ENCODE data around the gene GNB5.
"Not testable (repeated sequence)": the region's sequence is repeated elsewhere in the genome, so short reads cannot be mapped to it uniquely, and the experiment has no call there.

The GNB5 gene

DNA sequence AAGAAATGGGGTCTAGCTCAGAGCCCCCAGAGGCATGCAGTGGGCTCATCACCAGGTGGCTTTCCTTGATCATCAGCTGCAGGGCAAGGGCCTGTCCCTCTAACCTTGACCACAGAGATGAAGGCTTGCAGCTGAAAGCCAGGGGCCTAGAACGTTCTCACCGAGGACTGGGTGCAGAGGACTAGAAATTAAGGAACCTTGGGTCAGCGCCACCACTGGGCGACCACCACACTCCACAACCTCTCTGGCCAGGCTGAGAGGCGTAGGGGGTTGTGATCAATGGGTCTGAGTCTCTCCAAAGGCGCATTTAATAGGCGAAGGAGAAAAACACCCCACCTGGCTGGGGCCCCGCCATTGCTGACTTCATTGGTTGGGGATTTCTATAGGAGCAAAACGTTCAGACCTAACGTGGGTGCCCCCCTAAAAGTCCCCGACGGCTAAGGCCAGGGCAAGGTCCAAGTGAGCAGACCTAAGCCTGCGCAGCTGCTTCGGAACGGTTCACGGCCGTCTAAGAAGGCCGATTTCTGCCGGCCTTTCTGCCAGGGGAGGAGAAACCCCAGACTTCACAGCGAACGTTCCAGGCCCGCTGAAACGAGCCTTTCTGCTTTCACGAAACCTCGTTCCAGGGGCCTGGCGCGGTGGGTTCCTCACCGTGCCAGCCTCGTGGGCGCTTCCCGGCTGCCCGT is 79.5 kb downstream of the GNB5 start:
- DNase-seq = no peak

DNA sequence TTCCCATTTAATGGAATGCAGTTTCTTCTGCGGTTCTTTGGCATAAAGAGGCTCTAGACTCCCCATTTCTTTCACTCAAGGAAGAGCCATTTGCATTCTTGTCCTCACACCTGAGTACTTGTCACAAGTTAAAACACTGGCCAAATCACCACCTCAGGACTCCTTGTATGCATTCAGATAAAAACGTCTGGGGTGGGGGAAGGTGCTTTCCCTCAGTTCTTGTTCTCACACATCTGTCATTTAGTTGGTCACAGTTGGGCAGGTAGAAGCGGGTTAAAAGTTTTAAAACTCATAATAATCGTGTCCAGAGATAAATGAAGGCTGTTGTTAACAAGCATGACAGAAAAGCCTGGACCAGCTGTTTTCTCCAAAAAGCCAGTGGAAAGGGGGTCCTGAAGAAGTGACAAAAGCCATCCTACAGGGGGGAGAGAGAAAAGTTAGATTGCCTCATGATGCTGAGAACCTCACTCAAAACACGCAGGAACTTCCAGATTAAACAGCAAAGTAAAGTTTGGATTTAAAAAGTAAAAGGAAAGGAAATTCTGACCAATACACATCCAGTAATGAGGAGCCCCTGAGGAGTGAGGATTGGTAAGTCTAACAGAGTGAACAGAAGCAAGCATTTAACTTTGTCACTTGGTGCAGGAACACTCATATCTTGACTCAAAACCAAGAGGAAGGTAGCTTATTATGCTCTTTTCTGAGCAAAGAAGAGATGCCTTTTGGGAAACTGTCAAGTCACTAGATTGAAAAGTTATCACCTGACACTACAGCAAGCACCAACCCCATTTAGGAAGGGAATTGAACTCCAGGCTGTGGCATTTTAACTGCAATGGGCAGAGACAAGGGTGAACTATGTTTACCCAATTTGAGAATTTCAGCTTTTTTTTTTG is 81.4 kb downstream of the GNB5 start:
- no peak for DNase-seq

DNA sequence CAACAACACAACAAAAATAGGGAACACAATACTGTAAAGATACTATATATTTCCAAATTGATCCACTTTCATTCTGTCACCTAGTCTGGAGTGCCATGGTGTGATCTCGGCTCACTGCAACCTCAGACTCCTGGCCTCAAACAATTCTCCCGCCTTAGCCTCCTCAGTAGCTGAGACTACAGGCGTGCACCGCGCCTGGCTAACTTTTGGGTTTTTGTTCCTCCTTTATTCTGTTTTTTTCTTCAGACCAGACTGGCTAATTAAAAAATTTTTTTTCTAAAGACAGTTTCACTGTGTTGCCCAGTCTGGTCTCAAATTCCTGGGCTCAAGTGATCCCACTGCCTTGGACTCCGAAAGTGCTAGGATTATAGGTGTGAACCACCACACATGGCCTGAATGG is 84.0 kb downstream of the GNB5 start:
- no peak for DNase-seq

DNA sequence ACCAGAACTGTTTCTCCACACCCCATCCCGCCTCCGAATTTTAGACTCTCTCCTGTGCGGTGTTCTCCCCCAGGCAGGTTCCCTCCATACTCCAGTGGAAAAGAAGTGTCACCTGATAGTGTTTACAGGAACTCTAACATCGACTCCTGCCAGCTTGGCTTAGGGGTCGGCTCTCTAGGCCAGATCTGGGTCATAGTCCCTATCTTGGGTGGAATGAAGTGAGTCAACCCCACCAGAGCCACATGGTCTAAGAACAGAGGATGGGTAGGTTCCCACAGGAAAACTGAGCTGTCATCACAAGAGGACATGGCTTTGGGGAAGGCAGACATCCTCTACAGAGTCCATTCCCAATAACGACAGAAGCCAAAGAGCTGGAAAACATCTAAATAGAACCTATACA is 84.6 kb downstream of the GNB5 start:
- DNase-seq = no peak

DNA sequence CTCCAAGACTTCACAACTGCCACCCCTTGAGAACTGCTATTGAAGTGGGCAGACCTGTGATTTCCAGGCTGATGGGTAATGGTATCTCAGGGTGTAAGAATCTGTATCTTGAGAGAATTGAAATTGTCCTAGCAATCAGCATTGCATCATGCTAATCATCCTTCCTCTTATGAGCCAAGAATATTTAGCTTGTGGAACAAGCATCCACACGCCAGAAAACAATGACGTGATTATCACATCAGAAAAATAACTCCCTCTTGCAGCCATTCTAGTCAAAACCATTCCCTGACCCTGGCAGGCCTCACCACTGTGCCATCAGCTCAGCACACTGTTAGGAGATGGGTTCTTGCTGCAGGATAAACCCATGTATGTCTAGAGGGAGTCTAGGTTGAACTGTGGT is 85.3 kb downstream of the GNB5 start:
- DNase-seq = no peak

DNA sequence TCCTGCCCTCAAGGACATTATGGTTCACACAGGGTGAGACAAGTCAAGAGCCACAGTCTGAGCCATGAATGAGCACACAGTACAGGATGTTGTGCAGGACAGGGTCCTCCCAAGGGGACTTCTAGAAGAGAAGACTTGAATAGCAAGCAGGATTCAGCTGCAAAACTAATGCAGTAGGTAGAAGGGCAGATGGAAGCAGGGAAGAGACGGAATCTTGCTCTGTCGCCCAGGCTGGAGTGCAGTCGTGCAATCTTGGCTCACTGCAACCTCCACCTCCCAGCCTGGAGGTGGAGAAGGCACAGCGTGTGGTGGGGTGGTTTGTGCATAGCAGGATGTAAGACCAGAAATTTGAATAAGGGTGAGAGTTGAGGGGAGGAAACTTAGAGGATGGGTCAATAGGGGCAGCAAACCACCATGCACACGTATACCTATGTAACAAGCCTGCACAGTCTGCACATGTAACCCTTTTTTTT is 86.6 kb downstream of the GNB5 start:
- DNase-seq = no peak

DNA sequence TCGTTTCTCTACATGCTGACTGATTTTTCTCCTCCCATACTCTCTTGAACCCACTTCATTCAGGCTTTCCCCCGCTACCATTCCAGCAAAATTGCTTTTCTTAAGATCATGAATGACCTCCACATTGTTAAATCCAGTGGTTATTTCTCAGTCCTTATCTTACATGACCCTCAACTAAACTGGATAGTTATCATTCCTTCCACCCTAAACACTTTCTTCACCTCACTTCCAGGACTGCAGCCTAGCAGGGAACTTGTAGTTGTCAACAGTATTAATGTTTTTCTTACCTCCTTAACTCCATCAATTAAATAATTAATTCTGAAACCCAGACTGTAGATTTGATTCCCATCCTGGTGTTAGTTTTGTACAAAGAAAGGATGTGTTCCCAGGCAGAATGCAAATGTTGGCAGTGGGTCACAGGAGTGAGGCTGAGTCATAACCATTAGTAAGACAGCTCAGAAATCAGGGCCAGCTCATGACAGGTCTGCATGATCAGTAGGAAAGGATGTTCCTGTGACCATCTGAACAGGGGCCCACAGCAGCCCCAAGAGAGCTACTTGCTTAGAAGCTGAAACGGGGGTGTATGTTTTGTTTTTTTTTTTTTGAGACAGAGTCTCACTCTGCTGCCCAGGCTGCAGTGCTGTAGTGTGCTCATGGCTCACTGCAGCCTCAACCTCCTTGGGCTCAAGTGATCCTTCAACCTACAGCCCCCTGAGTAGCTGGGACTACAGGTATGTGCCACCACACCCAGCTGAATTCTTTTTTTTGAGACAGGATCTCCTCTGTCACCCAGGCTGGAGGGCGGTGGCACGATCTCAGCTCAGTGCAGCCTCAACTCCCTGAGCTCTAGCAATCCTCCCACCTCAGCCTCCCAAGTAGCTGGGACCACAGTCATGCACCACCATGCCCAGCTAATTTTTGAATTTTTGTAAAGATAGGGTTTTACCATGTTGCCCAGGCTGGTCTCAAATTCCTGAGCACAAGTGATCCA is 87.7 kb downstream of the GNB5 start:
- no peak for DNase-seq

DNA sequence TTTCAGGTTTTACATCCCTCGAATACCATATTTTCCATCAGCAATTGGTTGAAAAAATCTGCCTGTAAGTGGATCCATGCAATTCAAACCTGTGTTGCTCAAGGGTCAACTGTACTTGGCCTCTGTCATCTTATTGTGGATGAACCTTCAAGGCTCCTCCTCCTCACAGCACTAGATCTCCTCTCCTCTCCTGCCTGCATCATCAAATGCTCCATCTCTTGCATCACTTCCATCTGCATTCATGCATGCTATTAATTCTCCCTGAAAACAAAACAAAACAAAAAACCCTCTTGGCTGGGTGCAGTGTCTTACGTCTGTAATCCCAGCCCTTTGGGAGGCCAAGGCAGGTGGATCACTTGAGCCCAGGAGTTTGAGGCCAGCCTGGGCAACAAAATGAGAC is 88.7 kb downstream of the GNB5 start:
- no peak for DNase-seq

DNA sequence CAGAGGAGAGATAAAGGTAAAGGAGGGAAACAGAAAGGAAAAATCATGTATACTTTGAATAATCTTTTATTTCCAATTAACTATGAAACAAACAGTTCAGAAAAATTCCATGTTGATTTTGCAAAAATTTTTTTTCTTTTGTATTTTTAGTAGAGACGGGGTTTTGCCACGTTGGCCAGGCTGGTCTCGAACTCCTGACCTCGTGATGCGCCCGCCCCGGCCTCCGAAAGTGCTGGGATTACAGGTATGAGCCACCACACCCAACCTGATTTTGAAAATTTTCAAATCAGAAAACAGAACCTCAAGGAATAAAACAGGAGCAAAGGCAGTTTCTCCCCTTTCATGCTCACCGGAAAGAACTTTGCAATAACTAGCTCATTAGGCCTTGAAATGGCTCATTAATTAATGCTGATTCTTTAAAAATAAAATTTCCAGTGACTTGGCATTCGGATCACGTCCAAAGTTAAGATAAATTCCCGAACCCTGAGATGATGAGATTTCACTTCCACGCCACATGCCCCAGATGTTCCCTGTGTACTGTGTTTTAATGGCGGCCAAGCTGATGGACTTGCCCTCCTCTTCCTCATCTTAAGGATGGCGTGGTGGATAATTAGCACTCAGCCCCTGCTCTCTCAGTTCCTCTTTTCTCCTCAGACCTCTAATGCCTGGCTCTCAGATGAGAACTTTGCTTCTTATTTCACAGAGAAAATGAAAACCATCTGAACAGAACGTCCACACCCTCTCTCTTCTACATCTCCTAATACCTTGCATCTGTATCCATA is 89.5 kb downstream of the GNB5 start:
- DNase-seq = no peak

DNA sequence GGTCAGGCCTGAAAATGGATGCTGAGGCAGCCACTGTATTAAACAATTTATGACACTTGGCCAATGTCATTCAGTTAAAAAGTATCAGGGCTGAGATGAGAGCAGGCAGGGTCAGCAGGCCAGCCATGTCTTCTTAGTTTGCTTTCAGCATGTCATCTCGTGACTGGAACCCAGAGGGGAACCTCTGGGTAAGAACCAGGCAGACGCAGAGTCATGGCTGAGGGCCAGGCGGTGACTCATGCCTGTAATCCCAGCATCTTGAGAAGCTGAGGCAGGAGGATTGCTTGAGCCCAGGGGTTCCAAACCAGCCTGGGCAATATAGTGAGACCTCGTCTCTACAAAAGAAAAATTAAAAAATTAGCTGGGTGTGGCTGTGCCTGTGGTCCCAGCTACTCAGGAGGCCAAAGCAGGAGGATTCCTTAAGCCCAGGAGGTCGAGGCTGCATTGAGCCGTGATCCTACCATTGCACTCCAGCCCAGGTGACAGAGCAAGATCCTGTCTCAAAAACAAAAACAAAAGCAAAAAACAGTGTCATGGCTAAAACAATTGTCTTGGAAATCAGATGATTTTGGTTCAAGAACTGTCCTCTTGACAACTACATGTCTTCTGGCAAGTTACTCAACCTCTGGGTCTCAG is 90.3 kb downstream of the GNB5 start:
- DNase-seq = no peak

DNA sequence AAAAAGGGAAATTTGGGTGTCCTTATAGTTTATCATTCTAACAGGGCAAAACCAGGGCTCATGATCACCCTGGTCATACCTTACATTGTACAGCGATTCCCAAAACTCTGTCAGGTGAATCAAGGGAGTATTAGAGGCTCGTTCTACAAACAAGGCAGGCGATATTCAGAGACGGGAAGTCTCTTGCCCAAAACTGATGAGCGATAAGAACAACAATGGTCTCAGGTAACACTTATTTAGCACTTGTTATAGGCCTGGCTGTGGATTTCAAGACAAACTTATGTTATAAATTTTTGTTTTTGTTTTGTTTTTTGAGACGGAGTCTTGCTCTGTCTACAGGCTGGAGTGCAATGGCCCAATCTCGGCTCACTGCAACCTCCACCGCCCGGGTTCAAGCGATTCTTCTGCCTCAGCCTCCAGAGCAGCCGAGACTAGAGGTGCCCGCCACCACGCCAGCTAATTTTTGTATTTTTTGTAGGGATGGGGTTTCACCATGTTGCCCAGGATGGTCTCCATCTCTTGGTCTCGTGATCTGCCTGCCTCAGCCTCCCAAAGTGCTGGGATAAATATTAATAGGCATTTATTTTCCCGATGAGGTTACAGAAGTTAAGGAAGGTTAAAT is 91.4 kb downstream of the GNB5 start:
- DNase-seq = no peak

DNA sequence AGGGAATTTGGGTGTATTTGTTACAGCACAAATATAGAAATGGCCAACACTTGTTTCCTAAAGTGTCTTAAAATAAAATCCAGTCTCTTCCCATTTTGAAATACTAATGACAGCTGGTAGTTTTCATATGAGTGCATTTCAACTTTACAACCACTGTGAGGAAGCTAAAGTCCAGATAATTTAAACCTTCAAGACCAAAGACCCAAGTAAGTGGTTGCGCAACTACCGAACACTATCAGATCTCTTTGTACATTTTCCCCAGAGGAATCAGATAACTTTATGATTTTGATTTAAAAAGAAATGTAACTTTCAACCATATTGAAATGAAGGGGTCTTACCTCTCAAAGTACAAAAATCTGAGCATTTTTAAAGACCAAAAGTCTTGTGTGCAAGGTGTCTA is 92.9 kb downstream of the GNB5 start:
- no peak for DNase-seq

DNA sequence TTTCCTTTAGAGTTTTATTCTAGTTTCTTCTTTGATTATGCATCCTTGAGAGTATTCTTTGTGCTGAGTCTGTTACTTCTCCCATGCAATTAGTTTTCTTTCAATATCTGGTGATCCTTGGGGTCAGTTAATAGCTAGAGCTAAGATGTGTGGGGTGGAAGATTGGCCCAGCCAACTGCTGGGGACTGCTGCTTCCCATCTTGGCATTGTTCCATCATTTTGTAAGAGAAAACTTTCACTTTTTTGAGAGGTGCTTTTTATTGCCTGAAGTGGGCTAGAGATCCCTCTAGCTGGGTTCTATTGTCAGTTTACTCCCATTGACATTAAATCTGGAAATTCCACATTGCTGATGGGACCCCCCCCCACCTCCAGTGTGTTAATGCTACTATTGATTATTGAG is 94.0 kb downstream of the GNB5 start:
- DNase-seq = no peak

DNA sequence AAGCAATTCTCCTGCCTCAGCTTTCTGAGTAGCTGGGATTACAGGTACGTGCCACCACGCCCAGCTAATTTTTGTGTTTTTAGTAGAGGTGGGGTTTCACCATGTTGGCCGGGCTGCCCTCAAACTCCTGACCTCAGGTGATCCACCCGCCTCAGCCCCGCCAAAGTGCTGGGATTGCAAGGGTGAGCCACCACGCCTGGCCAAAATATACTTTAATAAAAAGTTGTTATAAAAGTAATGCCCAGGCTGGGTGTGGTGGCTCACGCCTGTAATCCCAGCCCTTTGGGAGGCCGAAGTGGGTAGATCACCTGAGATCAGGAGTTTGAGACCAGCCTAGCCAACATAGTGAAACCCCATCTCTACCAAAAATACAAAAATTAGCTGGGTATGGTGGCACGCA is 94.7 kb downstream of the GNB5 start:
- not testable (repeated sequence) for DNase-seq

DNA sequence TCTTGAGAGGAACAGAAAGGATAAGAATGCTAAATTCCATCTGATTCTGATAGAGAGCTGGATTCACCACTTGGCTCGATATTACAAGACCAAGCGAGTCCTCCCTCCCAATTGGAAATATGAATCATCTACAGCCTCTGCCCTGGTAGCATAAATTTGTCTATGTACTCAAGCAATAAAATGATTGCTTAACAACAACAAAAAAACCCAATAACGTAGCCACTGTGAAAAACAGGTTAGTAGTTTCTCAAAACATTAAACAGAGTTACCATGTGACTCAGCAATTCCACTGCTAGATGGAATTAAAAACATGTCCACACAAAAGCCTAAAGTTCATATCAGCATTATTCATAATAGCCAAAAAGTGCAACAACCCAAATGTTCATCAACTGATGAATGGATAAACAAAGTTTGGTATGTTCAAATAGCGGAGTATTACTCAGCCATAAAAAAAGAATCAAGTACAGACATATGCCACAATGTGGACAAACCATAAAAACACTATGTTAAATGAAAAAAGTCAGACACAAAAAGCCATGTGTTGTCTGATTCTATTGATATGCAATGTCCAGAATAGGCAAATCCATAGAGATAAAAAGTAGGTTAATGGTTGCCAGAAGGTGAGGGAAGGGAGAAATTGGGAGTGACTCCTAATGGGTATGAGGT is 95.5 kb downstream of the GNB5 start:
- DNase-seq = no peak

DNA sequence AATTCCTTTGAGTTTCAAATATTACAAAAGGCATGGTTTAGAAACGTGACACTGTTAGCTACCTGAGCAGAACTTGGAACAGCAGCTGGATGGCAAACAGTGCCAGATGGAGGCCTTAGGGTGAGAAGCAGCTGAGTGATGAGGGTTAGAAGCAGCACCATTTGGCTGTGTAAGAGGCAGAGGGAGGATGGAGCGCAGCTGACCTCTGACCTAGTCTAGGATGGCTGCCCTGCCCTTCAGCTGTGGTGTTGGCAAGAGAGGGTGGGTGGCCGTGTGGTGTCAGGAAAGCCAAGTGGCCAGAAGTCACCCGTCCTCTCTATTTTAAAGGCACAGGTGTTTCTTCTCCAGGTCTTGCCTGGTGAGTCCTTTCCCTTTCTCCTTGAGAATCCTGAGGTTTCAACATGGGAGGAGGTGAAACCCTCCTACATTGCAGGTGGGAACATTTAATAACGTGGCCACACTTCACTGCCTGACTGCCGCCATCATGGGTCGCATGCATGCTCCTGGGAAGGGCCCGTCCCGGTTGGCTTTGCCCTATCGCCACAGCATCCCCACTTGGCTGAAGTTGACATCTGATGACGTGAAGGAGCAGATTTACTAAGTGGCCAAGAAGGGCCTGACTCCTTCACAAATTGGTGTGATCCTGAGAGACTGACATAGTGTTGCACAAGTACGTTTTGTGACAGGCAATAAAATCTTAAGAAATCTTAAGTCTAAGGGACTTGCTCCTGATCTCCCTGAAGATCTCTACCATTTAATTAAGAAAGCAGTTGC is 96.2 kb downstream of the GNB5 start:
- DNase-seq = no peak

DNA sequence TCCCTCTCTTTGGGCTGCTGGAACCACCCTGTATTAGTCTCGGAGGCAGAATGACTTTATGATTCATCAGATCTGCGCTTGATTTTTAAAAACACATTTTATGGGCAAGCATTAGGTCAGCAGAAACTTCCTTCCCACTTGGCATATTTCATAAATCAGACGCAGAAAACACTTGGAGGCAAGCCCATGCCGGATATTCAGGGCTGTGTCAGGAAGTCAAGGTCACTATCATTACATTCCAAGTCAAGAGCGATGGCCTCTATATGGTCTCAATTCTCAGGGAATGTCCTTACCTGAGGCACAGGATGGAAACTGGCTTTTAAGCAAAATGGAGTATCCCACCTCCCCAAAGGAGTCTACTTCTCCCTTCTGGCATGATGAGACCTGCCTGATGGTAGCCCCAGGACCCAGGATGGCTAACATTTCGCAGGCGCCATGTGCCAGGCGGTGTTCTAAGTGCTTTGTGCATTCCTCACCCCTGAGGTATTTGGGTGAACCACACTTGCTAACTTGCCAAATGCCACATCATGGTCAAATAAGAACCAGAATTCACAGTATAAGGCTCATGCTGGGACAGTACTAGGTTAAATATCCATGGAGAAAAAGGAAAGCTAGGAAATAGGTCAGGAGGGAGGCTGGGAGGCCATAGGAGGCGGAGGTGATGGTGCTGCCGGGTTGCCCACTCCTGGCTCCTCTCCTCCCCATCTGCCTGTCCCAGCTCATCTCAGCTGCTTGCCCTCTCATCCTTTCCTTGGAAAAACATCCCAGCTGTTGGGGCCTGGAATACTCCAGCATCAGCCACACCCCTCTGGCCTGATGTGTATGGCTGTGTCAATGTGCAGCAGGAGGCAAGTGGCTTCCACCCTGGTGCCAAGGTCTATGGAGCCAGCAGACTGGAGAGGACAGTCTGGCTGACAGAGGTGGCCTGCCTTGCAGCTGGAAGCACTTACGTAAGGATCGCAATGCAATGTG is 97.4 kb downstream of the GNB5 start:
- no peak for DNase-seq

DNA sequence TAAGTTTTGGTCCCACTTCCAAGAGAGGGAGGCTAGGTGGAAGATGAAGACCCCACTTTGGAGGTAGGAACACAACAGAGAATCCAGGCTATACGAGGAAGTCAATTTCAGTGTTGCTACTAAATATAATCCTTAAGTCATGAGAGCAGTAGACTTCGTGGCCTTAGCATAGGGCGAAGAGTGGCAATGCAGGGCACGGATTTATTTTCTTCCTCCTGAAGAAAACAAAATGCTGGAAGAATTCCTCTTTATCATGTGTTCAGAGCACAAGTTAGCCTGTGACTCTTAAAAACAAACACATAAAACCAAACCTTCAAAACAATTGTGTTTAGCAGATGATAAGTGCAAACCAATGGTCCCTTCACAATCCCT is 98.0 kb downstream of the GNB5 start:
- no peak for DNase-seq

DNA sequence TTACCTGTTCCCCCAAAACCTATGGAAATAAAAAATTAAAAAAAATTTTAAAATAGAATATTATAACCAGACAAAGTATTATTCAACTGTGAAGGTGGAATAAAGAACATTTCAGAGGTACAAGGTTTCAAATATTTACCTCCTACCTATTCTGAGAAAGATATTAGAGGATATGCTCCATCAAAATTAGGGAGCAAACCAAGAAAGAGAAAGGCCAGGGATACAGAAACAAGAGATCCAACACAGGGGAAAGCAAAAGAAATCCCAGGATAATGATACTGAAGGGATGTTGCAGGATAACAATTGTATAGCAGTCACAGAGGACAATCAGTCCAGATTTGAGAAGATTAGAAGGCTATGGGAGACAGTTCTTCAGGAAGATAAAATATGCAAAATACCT is 101.0 kb downstream of the GNB5 start:
- no peak for DNase-seq
